HepG2 (cell line): Measurements from ENCODE around the gene NSG2. TPM values are rescaled to one million over a fixed set of nuclear protein-coding genes. Genes with fewer than 3 reads are reported as not detected.

Experiments
- ATAC-seq: fragments of 200-7000 bp; cut with Tn5 transposase; 3 replicates; pipeline ENCODE4 v1.9.1; 2020; ENCODE audit warnings: mild to moderate bottlenecking, moderate library complexity
- BruUV-seq: library from RNA; stranded (reverse); fragments of 400-500 nt; replicated peaks from 2 replicates; lab custom pipeline; 2021; lab: Mats Ljungman, UMichigan
- CTCF ChIA-PET: fragments of 300-600 bp; formaldehyde crosslinking; extraction: SDS; loops from one replicate; lab custom pipeline; 2021; ENCODE audit warnings: low total read pairs, inconsistent platforms, low intra/inter-chr PET ratio; lab: Yijun Ruan, JAX
- POLR2A ChIA-PET: fragments of 350-600 bp; sonication (Branson Sonifier 250); formaldehyde crosslinking; loops from one replicate; lab custom pipeline; 2020; ENCODE audit warnings: antibody characterized with exemption, inconsistent platforms; lab: Yijun Ruan, JAX
- DNase-seq: peaks from one replicate; pipeline ENCODE4 v3.0.0-alpha.2; 2015; ENCODE audit warnings: low spot score
- FAIRE-seq: peaks from 3 replicates; lab custom pipeline; 2011; peaks lifted over from hg19 to GRCh38; lab: Jason Lieb, UNC
- H2AFZ ChIP-seq: one replicate; pipeline ENCODE4 v1.6.1; 2011; ENCODE audit warnings: low read length, inconsistent platforms
- H3K27ac ChIP-seq: fragments of 300-600 bp; 3 replicates; pipeline ENCODE4 v1.8.0; 2011; ENCODE audit warnings: mixed run types, mild to moderate bottlenecking, mixed read lengths, low read length, inconsistent platforms; ENCODE audit not compliant: insufficient read depth; ENCODE audit errors: extremely low read length
- H3K27me3 ChIP-seq, 2 experiments: fragments of 200-600 bp in 1 of 2; 2 replicates in 1 of 2; 3 replicates in 1 of 2; pipeline versions ENCODE4 v1.6.0 to v1.8.0; 2011; ENCODE audit warnings: low read length in 2 of 2, mild to moderate bottlenecking in 2 of 2, moderate library complexity in 2 of 2, inconsistent platforms in 1 of 2; ENCODE audit not compliant: insufficient read depth in 2 of 2, control insufficient read depth in 1 of 2
- H3K36me3 ChIP-seq, 2 experiments: fragments of 200-600 bp in 1 of 2; replicated peaks in 1 of 2; 2 replicates in 1 of 2; 3 replicates in 1 of 2; pipeline versions ENCODE4 v1.5.1 to v1.8.0; 2011; ENCODE audit warnings: low read length in 2 of 2, inconsistent platforms in 1 of 2; ENCODE audit not compliant: insufficient read depth in 2 of 2, control insufficient read depth in 1 of 2
- H3K4me1 ChIP-seq: 2 replicates; pipeline ENCODE4 v1.5.1; 2012; ENCODE audit warnings: low read length, inconsistent platforms; ENCODE audit not compliant: insufficient read depth
- H3K4me2 ChIP-seq: 2 replicates; pipeline ENCODE4 v1.6.0; 2011; ENCODE audit warnings: low read depth, low read length, inconsistent platforms
- H3K4me3 ChIP-seq, 3 experiments: fragments of 200-600 bp in 1 of 3; sonication (generic), shearing (Covaris generic) in 1 of 3; replicated peaks in 1 of 3; 2 replicates each; pipeline ENCODE4 v1.5.1; 2011 to 2016; ENCODE audit warnings: low read length in 3 of 3, inconsistent platforms in 2 of 3, low read depth in 2 of 3, mild to moderate bottlenecking in 2 of 3, control low read depth in 1 of 3, mixed read lengths in 1 of 3; ENCODE audit not compliant: insufficient read depth in 1 of 3
- H3K79me2 ChIP-seq: one replicate; pipeline ENCODE4 v1.6.1; 2011; ENCODE audit warnings: low read length, inconsistent platforms; ENCODE audit not compliant: insufficient read depth
- H3K9ac ChIP-seq: 2 replicates; pipeline ENCODE4 v1.6.0; 2011; ENCODE audit warnings: mild to moderate bottlenecking, low read depth, low read length, inconsistent platforms; ENCODE audit not compliant: insufficient read depth
- H3K9me3 ChIP-seq: 2 replicates; pipeline ENCODE4 v1.5.1; 2012; ENCODE audit warnings: mild to moderate bottlenecking, low read length
- H4K20me1 ChIP-seq: 2 replicates; pipeline ENCODE4 v1.6.0; 2011; ENCODE audit warnings: inconsistent platforms, mild to moderate bottlenecking, low read length, moderate library complexity; ENCODE audit not compliant: insufficient read depth
- AFF4 ChIP-seq: sonication (generic); formaldehyde crosslinking; IDR thresholded peaks from 2 replicates; pipeline ENCODE4 v1.4.0; 2020; ENCODE audit warnings: missing genetic modification reagents
- BCL6 ChIP-seq: IDR thresholded peaks from 2 replicates; pipeline ENCODE4 v1.6.1; 2016; ENCODE audit warnings: missing genetic modification reagents, missing compliant biosample characterization
- CAMTA2 ChIP-seq: sonication (generic); formaldehyde crosslinking; IDR thresholded peaks from 2 replicates; pipeline ENCODE4 v1.4.0; 2020; ENCODE audit warnings: mild to moderate bottlenecking, missing genetic modification reagents, borderline replicate concordance
- DNMT3B ChIP-seq: conservative IDR thresholded peaks from 2 replicates; pipeline ENCODE4 v1.6.1; 2016; ENCODE audit warnings: missing biosample characterization, control low read depth
- EHMT2 ChIP-seq: fragments of 200-600 bp; sonication (generic); IDR thresholded peaks from 2 replicates; pipeline ENCODE4 v1.7.0; 2017; ENCODE audit warnings: antibody characterized with exemption, low read depth, low read length, borderline replicate concordance
- FOSL2 ChIP-seq: sonication (generic); formaldehyde crosslinking; IDR thresholded peaks from 2 replicates; pipeline ENCODE4 v1.4.0; 2020; ENCODE audit warnings: missing genetic modification reagents
- FOXK2 ChIP-seq: fragments of 450-650 bp; IDR thresholded peaks from 2 replicates; pipeline ENCODE4 v1.6.1; 2016
- KDM5A ChIP-seq: fragments of 200-600 bp; sonication (generic); IDR thresholded peaks from 2 replicates; pipeline ENCODE4 v1.7.0; 2018; ENCODE audit warnings: antibody characterized with exemption, mild to moderate bottlenecking, low read length, borderline replicate concordance
- MXI1 ChIP-seq: IDR thresholded peaks from 3 replicates; pipeline ENCODE4 v1.6.1; 2012; ENCODE audit warnings: low read depth, low read length, inconsistent platforms, borderline replicate concordance
- NONO ChIP-seq, 2 experiments: fragments of 450-650 bp in 1 of 2; sonication (generic) in 1 of 2; formaldehyde crosslinking in 1 of 2; IDR thresholded peaks in 1 of 2; conservative IDR thresholded peaks in 1 of 2; 2 replicates each; pipeline versions ENCODE4 v1.6.1 to v1.8.0; 2017 to 2022; ENCODE audit warnings: mild to moderate bottlenecking in 1 of 2, missing genetic modification reagents in 1 of 2, moderate library complexity in 1 of 2
- ONECUT2 ChIP-seq: sonication (generic); formaldehyde crosslinking; IDR thresholded peaks from 2 replicates; pipeline ENCODE4 v1.4.0; 2020; ENCODE audit warnings: missing genetic modification reagents
- RBM39 ChIP-seq: fragments of 200-400 bp; formaldehyde crosslinking; IDR thresholded peaks from one replicate; pipeline ENCODE4 v1.6.1; 2018; ENCODE audit warnings: antibody characterized with exemption, mild to moderate bottlenecking, low read depth, low read length; ENCODE audit not compliant: poor library complexity, severe bottlenecking
- SOX5 ChIP-seq: IDR thresholded peaks from 2 replicates; pipeline ENCODE4 v1.6.1; 2016; ENCODE audit warnings: borderline replicate concordance
- ZFP36 ChIP-seq: fragments of 150-350 bp; IDR thresholded peaks from 2 replicates; pipeline ENCODE4 v1.6.1; 2018; ENCODE audit warnings: borderline replicate concordance, low read length, low read depth; ENCODE audit not compliant: partially characterized antibody
- ZFP36L1 ChIP-seq: sonication (generic); formaldehyde crosslinking; IDR thresholded peaks from 2 replicates; pipeline ENCODE4 v1.8.0; 2022; ENCODE audit warnings: mild to moderate bottlenecking, missing genetic modification reagents, moderate library complexity
- ZNF101 ChIP-seq: sonication (generic); formaldehyde crosslinking; IDR thresholded peaks from 2 replicates; pipeline ENCODE4 v1.4.0; 2020; ENCODE audit warnings: mild to moderate bottlenecking, low read depth, missing genetic modification reagents, borderline replicate concordance
- ZNF235 ChIP-seq: sonication (generic); formaldehyde crosslinking; IDR thresholded peaks from 2 replicates; pipeline ENCODE4 v1.8.1; 2023; ENCODE audit warnings: mild to moderate bottlenecking, missing genetic modification reagents, borderline replicate concordance
- ZNF530 ChIP-seq: sonication (generic); formaldehyde crosslinking; IDR thresholded peaks from 2 replicates; pipeline ENCODE4 v1.5.0; 2020; ENCODE audit warnings: low read depth, mild to moderate bottlenecking, missing genetic modification reagents
- ZNF589 ChIP-seq: sonication (generic); formaldehyde crosslinking; conservative IDR thresholded peaks from 2 replicates; pipeline ENCODE4 v1.8.0; 2022; ENCODE audit warnings: mild to moderate bottlenecking, moderate library complexity, missing genetic modification reagents
- whole genome bisulfite sequencing: methylation state at CpG from one replicate; pipeline ENCODE4 v1.1.6; 2017; ENCODE audit warnings: low lambda C conversion rate; 5-methylcytosine and 5-hydroxymethylcytosine counted together
- in situ Hi-C: cut with HindIII; loops from 2 replicates; pipeline ENCODE4 v1.10.0; 2017; ENCODE audit warnings: low pct_unique_long_range_greater_than_20kb; ENCODE audit not compliant: extremely low pct_ligation_motif_present
- intact Hi-C: fragments of 100-400 bp; cut with micrococcal nuclease; formaldehyde crosslinking; loops from one replicate; pipeline ENCODE4 v1.10.0; 2022; ENCODE audit not compliant: unreplicated experiment
- polyA plus RNA-seq, 8 experiments: library from polyadenylated mRNA; depleted of rRNA in 3 of 8; stranded (reverse) in 7 of 8; unstranded in 1 of 8; fragments of >200 nt; fragmentation: Illumina TruSeq in 4 of 8; extraction: Trizol in 4 of 8; gene quantifications; 2 replicates each; pipeline versions ENCODE4 v1.2.1 to v1.2.3, GENCODE V29; 2011 to 2016; ENCODE audit warnings: low read depth in 4 of 8, missing spikeins in 1 of 8, mixed read lengths in 1 of 8; ENCODE audit not compliant: insufficient read depth in 1 of 8
- total RNA-seq, 5 experiments: library from RNA; depleted of rRNA; stranded (reverse); fragments of >200 nt; fragmentation: Illumina TruSeq; extraction: Trizol; gene quantifications; 2 replicates each; pipeline ENCODE4 v1.2.3, GENCODE V29; 2016; ENCODE audit warnings: low read depth in 1 of 5
- TF ChIP-seq, protein P1 (sequence below): sonication (generic); formaldehyde crosslinking; IDR thresholded peaks from 2 replicates; pipeline ENCODE4 v1.8.0; 2022; ENCODE audit warnings: mild to moderate bottlenecking, missing genetic modification reagents; ENCODE audit not compliant: insufficient replicate concordance

The NSG2 gene
- total and polyA plus RNA-seq, 2 of the 13 experiments (the other 11 are each of a cell fraction or from before 2014, with no cell fraction given): 0.21 TPM; not detected in 1

- peaks cover 2 to 8% of the 10 kb centered on the region in 2 experiments; a peak in 2 of 5 replicates for H3K27me3 ChIP-seq
- in situ Hi-C loops: no loop called here
- no peak overlapping the region for H3K9ac ChIP-seq
- intact Hi-C loops: no loop called here
- no peak for ATAC-seq
- no peaks in the 10 kb centered on the region for H3K36me3 ChIP-seq
- H4K20me1 ChIP-seq: no peaks in the 10 kb centered on the region; the same call in 1 of the 2 replicates
- no TSS peak for BruUV-seq
- TF ChIP-seq ZNF589 (CRISPR knock-in tag): no peak
- no peak for TF ChIP-seq ZNF235 (CRISPR knock-in tag)
- no peak for TF ChIP-seq ONECUT2
- no peak for TF ChIP-seq MXI1
- no peak for TF ChIP-seq KDM5A
- TF ChIP-seq ZNF101 (CRISPR knock-in tag): no peak
- TF ChIP-seq DNMT3B (CRISPR knock-in tag): no peak
- TF ChIP-seq BCL6: no peak
- TF ChIP-seq FOSL2 (CRISPR knock-in tag): no peak
- TF ChIP-seq SOX5 (CRISPR knock-in tag): no peak
- TF ChIP-seq ZNF530 (CRISPR knock-in tag): no peak
- TF ChIP-seq NONO (IDR thresholded peaks at IDR 0.05): no peak
- TF ChIP-seq NONO (CRISPR knock-in tag; conservative IDR thresholded peaks at IDR 0.05): no peak
- no peak for TF ChIP-seq RBM39
- no peak for TF ChIP-seq FOXK2
- no peak for TF ChIP-seq EHMT2
- TF ChIP-seq AFF4: no peak
- TF ChIP-seq ZFP36: no peak
- TF ChIP-seq ZFP36L1 (CRISPR knock-in tag): no peak
- TF ChIP-seq CAMTA2 (CRISPR knock-in tag): no peak
- TF ChIP-seq, protein P1, sequence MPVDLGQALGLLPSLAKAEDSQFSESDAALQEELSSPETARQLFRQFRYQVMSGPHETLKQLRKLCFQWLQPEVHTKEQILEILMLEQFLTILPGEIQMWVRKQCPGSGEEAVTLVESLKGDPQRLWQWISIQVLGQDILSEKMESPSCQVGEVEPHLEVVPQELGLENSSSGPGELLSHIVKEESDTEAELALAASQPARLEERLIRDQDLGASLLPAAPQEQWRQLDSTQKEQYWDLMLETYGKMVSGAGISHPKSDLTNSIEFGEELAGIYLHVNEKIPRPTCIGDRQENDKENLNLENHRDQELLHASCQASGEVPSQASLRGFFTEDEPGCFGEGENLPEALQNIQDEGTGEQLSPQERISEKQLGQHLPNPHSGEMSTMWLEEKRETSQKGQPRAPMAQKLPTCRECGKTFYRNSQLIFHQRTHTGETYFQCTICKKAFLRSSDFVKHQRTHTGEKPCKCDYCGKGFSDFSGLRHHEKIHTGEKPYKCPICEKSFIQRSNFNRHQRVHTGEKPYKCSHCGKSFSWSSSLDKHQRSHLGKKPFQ (CRISPR knock-in tag): no peak
- TF ChIP-seq, all 625 proteins: peak for 0
- H3K4me3 ChIP-seq: no peak overlapping the region
- WGBS: 53% methylated on average over 14 of the region's 15 CpGs
- no peak overlapping the region for H3K27ac ChIP-seq
- no peaks in the 10 kb centered on the region for H3K79me2 ChIP-seq
- no peak overlapping the region for H3K4me2 ChIP-seq
- no peaks in the 10 kb centered on the region for H3K9me3 ChIP-seq
- H3K4me1 ChIP-seq: no peaks in the 10 kb centered on the region
- DNase-seq: no peak
- POLR2A ChIA-PET: no interaction called here
- H2AFZ ChIP-seq: no peak overlapping the region
- FAIRE-seq: no peak
- CTCF ChIA-PET: no interaction called here
These were observed 53.2 kb downstream of the NSG2 start for GRCh38 chr5:174098694-174099093.
